ENCODE data around the gene PARD3B.

The PARD3B gene

GRCh38 chr2:205509655-205510054 lies 964.4 kb downstream of the PARD3B start:
- no peaks in the 10 kb centered on the region for H3K36me3 ChIP-seq (replicated peaks)
- in situ Hi-C loops (cut with HindIII; ENCODE audit: low pct_ligation_motif_present, low sequenced_read_pairs), result no loop called here
- H3K4me3 ChIP-seq (ENCODE audit: low read depth, low read length), result no peak overlapping the region
- DNase-seq, result no peak
- TF ChIP-seq CTCF (IDR thresholded peaks at IDR 0.05; ENCODE audit: low read depth, low read length, missing control alignments), result no peak
- H3K27me3 ChIP-seq (replicated peaks), result no peaks in the 10 kb centered on the region
- H3K27ac ChIP-seq, result no peak overlapping the region

DNA sequence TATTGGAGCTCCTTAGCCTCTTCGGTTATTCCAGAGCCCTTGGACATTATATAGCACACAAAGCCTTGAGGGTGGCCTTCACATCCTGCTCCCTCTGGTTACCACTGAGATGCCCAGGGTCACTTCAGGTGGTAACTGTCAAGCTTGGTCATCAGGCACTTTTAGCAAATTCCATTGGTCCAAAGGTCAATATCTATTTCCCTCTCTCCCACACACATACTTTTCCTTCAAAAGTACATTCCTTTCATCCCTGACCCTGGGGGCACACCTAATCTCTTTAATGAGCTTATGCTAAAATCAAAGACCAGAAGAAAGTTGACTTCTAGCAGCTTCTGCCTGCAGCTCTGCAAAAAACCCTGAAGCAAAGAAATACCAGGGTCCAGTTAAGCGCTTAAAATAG lies 965.1 kb downstream of the PARD3B start:
- in situ Hi-C loops (cut with HindIII; ENCODE audit: low pct_ligation_motif_present, low sequenced_read_pairs), result no loop called here
- Histone ChIP-seq H3K4me3 (ENCODE audit: low read depth, low read length) (no peak overlapping the region), H3K36me3 (replicated peaks) (no peaks in the 10 kb centered on the region), H3K27me3 (replicated peaks) (no peaks in the 10 kb centered on the region), H3K27ac (no peak overlapping the region)
- no peak for TF ChIP-seq CTCF (IDR thresholded peaks at IDR 0.05; ENCODE audit: low read depth, low read length, missing control alignments)
- DNase-seq, result no peak

GRCh38 chr2:205511221-205511620 lies 965.9 kb downstream of the PARD3B start:
- no peak for TF ChIP-seq CTCF (IDR thresholded peaks at IDR 0.05; ENCODE audit: low read depth, low read length, missing control alignments)
- Histone ChIP-seq H3K27me3 (replicated peaks) (no peaks in the 10 kb centered on the region), H3K36me3 (replicated peaks) (no peaks in the 10 kb centered on the region), H3K27ac (no peak overlapping the region), H3K4me3 (ENCODE audit: low read depth, low read length) (no peak overlapping the region)
- DNase-seq, result no peak
- in situ Hi-C loops (cut with HindIII; ENCODE audit: low pct_ligation_motif_present, low sequenced_read_pairs), result no loop called here

DNA sequence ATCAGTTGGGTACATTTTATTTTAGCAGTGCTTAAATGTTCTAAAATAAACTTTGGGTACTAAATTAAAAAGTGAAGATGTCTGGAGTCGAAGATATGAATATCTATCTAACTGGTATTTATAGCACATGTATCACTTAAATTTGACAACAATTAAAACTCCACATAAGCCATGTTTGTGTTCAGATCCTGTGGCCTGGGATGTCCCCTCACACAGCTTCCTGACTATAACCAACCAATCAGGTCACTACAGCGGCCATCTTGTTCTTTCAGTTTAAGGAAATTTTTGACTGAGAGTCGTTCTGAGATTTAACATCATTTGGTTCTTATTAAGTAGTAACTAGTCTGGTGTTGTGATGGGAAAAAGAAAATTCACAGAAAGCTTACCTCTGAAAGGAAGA lies 966.4 kb downstream of the PARD3B start:
- Histone ChIP-seq H3K27me3 (replicated peaks) (no peaks in the 10 kb centered on the region), H3K4me3 (ENCODE audit: low read depth, low read length) (no peak overlapping the region), H3K36me3 (replicated peaks) (no peaks in the 10 kb centered on the region), H3K27ac (no peak overlapping the region)
- DNase-seq, result peak; percentile 13
- in situ Hi-C loops (cut with HindIII; ENCODE audit: low pct_ligation_motif_present, low sequenced_read_pairs), result no loop called here
- no peak for TF ChIP-seq CTCF (IDR thresholded peaks at IDR 0.05; ENCODE audit: low read depth, low read length, missing control alignments)

DNA sequence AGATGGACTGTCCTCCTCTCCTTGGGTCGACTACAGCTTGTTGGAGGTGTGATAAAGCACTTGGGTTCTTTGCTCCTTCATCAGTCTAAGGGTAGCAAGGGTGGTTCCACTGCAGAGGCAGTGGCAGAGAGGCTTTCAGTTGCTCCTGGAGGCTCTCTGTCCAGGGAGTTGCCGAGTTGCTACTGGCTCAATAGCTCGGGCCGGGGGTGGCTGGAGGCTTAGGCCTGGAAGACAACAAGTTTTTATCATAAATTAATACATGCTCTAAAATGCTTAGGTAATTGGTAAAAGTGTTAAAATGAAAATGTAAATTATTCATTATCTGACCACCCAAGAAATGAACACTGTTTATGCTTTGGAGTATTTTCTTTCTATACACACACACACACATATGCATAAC lies 975.0 kb downstream of the PARD3B start:
- Histone ChIP-seq H3K4me3 (ENCODE audit: low read depth, low read length) (no peak overlapping the region), H3K36me3 (replicated peaks) (no peaks in the 10 kb centered on the region), H3K27ac (no peak overlapping the region), H3K27me3 (replicated peaks) (no peaks in the 10 kb centered on the region)
- TF ChIP-seq CTCF (IDR thresholded peaks at IDR 0.05; ENCODE audit: low read depth, low read length, missing control alignments), result no peak
- DNase-seq, result no peak
- in situ Hi-C loops (cut with HindIII; ENCODE audit: low pct_ligation_motif_present, low sequenced_read_pairs), result no loop called here

DNA sequence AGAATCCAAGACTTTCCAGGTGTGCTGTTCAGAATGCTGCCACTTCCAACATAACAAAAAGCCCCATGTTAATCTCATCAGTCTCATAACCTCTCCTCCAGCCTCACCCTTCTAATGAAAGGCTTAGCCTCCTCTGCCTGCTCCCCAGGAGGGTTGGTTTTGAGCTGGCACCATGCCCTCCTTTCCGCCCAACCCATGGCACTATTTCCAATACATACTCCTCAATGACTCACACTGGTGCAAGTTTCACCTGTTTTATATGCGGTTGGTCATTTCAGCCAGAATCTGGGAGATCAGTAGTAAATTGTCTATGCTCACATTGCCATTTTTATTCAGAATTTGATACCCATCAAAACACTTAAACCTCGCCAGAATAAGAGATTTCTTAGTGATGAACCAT lies 979.4 kb downstream of the PARD3B start:
- Histone ChIP-seq H3K36me3 (replicated peaks) (no peaks in the 10 kb centered on the region), H3K27me3 (replicated peaks) (no peaks in the 10 kb centered on the region), H3K4me3 (ENCODE audit: low read depth, low read length) (no peak overlapping the region), H3K27ac (no peak overlapping the region)
- no peak for TF ChIP-seq CTCF (IDR thresholded peaks at IDR 0.05; ENCODE audit: low read depth, low read length, missing control alignments)
- DNase-seq, result no peak
- in situ Hi-C loops (cut with HindIII; ENCODE audit: low pct_ligation_motif_present, low sequenced_read_pairs), result no loop called here

Measured in brain microvascular endothelial cell (primary cell).